HS-5 (cell line): ENCODE results near the gene ANKRD11.

Source experiments
- DNase-seq: peaks from one replicate; pipeline ENCODE4 v3.0.0-alpha.2; 2012; ENCODE audit warnings: low read depth

The ANKRD11 gene

DNA sequence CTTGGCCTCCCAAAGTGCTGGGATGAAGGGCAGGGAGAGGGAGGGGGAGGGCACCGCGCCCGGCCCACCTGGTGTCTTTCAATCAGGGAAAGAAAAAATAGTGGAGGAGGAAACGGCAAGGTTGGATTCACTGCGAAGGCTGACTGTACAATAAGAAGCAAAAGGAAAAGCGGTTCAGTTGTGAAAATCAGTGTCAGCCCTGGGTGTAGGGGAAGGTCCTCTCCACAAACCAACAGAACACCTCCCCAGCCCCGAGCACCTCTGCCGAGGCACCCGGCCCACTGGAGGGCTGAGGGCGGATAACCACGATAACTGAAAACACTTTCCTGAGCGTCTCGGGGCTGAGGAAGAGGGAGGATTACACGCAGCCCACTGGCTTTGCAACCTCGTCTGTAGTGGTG, 16.4 kb upstream of the ANKRD11 start:
- DNase-seq = no peak

DNA sequence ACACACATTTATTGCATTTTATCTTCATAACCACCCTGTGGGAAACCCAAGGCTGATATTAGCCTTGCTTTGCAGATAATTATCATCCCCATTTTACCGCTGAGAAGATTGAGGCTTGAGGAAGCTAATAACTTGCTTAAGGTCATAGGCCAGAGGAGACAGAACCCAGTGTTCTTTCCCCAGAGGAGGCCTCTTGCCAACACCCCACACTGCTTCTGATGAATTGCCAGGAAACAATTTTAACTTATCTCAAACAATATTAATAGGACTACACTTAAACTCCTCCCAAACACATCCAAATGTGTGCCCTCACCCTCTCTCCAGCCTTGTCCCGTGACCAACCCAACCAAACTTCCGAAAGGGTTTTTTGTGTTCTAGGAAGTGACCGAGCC, 15.7 kb upstream of the ANKRD11 start:
- no peak for DNase-seq

DNA sequence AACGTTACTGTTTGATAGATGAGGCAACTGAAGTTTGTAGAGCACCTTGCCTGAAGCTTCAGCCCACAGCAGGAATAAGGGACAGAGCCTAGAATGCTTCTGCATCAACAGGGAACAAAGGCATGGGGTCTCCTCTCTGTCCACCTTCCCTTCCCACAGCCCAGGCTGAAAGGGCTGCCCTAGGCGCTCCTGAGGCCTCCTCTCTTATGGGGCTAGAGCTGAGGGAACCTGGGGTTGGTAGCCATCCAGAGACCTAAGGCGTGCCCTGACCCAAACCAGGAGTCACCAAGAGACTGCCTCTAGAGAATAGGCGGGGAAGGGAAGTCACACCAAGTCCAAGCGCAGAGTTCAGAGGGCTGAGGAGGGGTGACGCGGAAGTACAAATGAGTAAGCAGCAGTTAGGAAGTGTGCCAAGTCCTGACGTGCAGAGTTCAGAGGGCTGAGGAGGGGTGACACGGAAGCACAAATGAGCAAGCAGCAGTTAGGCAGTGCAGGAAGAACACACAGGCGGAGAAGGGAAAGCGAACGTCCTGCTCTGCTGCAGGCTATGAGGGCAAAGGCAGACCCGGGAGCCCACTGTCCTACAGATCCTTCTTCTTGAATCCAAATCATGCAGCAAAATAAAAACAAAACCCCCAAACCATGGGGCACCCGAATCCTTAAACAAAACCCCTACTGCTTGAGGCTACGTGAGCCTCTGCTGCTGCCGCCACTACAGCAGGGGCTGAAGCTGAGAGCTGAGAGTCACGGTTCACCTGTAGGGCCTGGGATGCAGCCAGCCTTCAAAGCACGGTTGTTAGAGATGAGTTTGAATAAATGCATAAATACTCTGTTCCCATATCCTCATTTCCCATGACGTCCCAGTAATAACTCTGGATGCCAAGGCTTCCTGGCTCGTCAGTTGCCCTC, 15.1 kb upstream of the ANKRD11 start:
- DNase-seq = no peak

DNA sequence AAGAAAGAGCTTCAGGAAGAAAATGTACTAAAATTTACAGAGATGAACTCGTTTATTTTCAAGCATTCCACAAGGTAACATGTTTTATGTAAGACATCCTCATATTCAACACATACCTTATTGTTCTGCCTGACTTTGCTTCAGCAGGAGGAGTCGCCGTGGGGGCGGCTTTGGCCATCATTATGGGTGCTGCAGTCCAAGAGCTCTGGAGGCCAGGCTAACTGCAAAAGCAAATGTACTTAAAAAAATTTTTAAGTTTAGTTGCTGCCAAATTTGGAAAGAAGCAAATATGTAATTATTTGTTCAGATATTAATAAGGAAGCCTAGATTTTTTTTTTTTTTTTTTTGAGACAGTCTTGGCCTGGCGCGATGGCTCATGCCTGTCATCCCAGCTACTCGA, 13.7 kb upstream of the ANKRD11 start:
- DNase-seq = no peak

DNA sequence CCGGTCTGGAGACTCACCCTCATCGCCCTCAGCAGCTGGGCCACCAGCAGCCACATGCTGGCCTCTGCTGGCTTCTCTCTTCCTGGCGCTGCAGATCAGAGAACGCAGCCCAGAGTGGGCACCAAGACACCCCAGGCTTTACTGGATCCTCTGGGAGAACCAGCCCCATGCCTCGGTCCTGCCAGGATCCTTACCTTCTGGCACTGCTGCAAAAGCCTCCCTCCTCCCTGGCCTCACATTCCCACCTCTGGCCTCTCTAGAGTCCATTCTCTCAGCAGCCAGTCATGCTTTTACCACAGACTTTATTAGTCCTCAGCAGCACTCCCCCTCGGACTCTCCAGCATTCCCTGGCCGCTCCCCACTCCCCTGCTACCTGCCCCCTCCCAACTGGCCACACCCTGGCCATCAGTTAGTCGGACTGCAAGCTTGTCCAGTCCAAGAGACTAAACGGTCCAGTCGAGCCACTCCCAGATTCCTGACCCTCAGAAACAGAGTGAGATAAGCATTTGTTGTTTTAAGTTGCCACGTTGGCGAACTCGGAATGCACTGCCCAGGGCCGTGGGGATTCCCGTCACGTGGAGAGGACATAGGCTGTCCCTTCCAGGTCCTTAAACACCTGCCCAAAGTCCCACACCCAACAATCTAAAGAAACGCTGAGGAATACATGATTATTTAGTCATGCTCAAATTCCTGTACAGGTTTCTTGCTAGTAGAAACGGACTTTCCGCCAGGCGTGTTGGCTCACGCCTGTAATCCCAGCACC, 11.9 kb upstream of the ANKRD11 start:
- DNase-seq = no peak

DNA sequence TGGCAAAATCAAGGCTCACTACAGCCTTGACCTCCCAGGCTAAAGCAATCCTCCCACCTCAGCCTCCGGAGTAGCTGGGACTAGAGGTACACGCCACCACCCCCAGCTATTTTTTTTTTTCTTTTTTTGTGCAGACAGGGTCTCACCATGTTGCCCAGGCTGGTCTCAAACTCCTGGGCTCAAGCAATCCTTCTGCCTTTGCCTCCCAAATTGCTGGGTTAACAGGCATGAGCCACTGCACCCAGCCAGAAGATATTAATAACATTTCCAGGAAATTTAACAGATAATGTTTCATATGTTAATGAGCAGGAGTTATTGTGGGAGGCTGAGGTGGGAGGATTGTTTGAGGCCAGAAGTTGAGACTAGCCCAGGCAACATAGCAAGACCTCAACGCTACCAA, 9.4 kb upstream of the ANKRD11 start:
- DNase-seq = no peak

DNA sequence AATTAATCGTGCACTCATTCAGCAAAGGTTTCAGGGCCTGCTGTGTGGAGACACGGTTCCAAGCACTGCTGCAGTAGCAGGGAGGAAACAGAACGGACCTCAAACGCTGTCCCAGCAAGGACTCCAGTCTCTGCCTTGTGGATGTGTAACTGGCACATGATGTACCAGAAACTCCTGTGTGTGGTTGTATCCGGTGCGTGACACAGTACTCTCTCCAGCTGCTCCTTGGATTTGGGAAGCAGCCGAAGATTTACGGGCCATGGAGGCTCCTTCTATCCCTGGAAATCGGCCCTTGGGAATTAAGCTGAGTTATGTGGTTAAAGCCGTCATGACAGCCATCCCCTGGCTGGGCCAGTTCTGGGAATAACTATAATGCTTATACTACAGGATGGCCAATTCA, 8.5 kb upstream of the ANKRD11 start:
- DNase-seq = no peak

DNA sequence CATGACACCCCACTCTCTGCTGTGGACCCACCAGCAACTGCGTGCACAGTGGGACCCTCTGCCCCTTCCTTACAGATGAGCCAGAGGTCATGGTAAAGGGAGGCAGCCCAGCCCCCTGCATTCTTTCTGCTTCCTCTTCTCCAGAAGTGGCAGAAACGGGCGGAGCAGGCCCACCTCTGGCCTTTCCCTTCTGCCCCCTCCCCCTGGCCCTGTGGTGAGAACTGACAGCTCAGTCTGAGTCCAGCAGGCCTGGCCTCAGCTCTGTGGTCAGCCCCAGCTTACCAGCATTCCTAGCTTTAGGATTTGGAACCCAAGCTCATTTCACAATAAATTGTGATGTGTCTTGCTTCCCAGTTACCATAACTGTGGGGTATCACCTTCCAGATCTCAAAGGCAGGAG, 4.8 kb upstream of the ANKRD11 start:
- DNase-seq = no peak

DNA sequence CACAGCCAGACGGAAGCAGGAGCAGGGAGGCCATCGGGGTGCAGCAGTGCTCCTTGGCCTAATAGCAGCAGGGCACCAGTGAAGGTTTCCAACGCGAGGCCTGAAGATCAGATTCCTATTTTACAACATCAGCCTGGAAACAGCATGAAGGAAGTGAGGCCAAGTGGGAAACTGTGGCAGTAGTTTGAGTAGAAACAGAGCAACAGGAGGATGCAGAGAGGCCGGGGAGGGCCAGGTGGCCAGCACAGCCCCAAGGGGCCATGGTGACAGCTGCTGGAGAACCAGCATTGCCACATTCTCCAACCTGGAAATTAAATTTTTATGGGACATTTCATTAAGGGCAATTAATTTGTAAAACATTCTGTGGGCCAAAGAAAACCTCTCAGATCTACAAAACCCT, 3.4 kb upstream of the ANKRD11 start:
- DNase-seq = no peak

DNA sequence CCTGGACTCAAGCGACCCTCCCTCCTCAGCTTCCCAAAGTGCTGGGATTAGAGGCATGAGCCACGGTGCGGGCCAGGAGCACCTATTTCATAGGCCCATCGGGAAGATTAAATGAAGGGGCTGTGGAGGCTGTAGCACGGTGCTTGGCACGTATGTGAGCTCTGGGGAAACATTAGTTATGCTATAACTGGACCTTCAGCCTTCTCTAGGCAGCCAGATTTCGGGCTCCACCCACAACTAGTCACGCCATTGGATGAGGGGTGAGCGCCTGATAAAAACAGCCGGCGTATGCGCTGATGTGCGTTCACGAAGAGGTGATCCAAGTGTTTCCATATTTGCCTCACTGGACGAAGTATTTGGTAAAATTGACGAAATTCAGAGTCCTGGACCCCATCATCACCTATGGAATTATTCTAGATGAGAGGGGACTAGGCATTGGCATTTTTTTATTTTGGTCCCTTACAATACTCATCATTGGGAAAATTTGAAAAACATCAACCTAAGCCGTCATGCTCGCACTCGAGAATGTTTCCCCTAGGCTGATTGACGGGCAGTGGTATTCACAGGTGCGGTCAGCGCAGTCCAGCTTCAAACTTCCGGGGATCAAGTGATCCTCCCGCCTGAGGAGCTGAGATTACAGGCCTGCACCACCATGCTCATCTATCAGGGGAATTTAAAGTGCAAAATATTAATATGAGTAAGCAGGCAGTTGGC, 1.8 kb upstream of the ANKRD11 start:
- DNase-seq = no peak

DNA sequence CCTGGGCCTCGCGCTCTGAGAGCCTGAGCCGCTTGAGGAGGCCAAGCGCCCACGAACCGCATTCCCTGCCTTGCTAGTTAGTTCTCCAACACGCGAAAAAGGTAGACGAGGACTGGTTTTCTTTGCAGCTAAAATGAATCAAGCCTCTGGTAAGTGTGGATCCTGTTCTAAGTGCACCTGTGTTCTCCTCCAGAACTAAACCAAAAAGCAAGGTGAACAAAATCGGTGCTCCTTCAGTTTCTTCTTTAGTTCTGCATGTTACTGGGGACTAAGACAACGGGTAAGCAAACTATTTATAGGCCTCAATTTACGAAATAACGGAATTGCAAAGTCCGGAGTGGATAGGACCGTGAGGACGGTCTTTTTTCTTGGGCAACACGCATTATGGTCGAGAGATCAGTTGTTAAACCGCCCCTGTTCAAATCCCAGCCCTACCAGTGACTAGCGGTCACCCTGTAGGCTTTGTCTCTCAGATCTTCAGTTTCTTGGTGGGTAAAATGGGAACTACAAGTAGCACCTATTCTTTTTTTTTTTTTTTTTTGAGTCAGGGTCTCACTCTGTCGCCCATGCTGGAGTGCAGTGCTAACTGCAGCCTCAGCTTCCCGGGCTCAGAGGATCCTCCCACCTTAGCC, 993 bp upstream of the ANKRD11 start:
- DNase-seq = no peak

DNA sequence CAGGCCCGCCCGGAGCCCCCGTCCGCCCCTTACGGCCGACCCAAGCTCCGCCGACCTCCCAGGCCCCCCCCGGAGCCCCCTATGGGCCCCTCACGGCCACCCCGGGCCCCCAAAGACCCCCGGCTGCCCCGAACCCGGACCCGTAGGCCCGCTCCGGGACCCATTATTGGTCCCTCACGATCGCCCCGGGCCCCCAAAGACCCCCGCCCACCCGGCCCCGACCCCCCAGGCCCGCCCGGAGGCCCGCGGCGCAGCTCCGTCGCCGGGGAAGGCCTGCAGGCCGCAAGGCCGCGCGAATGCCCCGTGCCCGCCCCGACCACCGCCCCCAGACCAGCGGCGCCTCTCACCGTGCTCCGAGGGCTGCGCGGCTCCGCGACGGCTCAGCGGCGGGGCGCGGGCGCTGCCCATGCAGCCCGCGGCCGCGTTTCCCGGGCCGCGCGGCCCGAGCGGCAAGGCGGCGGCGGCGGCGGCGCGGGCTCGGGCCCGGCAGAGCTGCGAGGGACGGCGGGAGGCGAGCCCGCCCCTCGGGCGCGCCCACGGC, 393 bp downstream of the ANKRD11 start:
- no peak for DNase-seq

DNA sequence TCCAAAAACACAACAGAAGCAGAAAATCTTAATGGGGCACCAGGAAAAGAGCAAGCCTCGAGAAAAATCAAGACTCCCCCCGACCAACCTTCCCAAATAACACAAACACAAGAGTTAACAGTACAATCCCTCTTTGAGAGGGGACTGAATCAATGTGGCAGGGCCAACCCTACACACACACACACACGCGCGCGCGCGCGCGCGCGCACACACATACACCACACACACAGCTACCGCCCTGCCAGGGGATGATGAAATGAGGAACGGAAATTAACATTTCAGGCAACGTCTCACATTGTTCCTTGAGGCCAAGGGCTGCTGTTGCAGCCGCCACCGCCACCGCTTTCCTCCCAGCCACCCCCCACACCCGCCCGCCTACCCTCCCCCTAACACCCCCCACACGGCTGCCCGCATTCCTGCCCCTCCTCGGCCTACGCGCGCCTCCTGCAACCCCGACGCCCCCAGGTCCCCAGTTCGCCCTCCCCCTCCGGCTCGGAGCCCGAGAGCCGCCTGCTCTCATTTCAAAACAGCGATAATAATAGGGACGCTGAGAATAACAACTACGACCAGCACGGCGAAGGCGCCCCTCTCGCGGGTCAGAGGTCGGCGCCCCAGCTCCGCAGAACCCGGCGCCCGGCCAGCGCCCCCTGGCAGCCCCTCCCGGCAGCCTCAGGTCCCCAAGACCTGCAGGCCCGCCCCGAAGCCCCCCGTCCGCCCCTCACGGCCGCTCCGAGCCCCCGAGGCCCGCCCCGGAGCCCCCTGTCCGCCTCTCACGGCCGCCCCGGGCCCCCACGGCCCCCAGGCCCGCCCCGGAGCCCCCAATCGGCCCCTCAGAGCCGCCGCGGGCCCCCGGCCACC, 1.1 kb downstream of the ANKRD11 start:
- no peak for DNase-seq

DNA sequence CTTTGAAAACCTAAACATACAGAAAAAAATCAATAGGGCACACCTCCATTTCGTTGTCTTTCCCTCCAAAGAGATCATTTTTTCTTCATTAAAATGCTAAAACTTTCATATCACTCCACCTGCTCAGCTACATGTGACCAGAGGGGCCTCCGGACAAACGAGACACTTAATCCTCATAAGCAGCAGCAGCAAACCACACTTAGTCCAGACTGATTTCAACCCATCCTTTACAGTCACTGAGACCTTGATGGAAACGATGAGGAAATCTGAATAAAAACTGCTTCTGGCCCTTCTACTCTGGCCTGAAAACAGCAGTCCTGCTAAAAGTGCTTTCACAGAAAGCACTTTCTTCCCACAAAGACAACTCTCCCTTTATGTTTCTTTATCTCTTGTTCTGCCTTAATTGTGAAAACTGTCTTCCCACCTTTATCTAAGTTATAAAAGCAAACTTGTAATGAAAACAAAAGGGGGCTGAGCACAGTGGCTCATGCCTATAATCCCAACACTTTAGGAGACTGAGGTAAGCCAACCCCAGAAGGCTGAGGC, 4.6 kb downstream of the ANKRD11 start:
- no peak for DNase-seq

DNA sequence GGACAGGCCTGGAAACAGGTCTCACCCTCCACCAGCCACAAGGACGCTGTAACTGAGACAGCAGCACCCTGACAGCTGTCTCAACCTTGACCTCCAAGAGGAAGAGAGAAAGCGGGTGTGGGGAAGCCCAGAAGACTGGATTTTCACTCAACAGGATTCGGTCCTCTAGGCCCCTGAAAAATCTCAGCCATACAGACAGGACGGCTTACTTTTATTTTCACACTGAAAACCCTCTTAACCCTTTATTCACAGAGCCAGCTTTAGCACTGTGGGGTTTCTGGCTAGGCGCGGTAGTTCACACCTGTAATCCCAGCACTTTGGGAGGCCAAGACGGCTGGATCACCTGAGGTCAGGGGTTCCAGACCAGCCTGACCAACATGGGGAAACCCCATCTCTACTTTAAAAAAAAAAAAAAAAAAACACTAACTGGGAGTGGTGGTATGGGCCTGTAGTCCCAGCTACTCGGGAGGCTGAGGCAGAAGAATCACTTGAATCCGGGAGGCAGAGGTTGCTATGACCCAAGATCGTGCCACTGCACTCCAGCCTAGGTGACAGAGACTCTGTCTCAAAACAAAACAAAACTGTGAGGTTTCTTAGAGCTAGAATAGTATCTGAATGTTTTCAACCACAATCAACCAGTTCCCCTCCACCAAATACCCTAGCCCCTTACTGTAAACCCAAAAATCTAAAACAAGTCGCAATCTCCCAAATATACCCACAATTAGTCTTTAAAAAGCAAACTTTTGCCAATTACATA, 5.3 kb downstream of the ANKRD11 start:
- DNase-seq = no peak

DNA sequence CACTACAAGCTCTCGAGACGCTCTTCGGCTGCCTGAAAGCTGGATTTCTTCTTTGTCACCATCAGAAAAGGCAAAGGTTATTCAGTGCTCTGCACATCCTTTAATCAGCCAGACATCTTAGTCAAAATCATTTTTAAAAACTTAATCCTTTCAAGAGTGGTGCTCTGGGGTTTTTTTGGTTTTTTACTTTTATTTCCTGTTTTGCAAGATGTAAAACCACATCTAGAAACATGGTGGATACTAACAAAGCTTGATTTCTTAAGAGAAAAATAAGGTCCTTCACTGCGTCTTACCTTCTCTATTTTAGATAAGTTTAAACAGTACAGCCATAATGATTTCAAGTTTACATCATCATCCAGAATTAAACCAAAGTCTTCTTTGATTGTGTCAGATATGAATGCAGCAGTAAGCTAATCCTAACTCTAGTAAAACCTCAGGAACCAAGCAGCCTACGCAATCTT, 6.3 kb downstream of the ANKRD11 start:
- no peak for DNase-seq

DNA sequence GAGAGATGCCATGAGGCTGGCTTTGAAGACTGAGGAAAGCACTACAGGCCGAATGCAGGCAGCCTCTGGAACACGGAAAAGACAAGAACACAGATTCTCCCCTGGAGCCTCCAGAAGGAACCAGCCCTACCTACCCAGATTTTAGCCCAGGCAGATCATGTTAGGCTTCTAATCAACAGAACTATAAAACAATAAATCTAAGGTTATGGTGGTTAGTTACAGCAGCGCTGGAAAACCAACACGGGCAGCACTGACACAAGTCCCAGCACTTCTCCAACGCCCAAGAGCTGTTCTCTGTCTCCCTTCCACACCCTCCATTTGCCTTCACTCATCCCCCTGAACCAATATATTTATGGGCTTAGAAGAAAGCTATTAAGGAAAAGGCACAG, 7.5 kb downstream of the ANKRD11 start:
- DNase-seq = no peak

DNA sequence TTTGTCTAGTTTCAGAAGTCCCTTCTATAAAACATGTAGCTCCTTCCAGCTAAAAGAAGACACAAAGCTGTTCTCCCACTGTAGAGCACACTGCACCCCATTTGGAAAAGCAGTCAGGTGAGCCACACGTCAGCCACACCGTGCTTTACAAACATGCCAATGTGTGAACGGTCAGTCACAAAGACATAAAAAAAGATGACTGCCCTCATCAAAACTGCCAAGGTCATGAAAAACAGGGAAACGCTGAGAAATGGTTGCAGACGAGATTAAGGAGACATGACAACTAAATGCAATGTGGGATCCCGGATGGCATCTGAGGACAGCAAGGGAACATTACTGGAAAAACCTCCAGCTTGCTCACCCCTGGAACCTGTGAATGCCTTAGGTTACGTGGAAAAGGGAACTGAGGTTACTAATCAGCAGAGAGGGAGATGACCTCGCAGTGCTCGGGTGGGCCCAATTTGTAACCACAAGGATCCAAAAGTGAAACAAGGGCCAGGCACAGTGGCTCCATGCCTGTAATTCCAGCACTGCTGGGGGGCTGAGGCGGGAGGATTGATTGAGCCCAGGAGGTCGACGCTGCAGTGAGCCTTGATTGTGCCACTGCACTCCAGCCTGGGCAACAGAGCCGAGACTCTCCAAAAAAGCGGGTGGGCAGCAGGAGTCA, 8.1 kb downstream of the ANKRD11 start:
- DNase-seq = no peak

DNA sequence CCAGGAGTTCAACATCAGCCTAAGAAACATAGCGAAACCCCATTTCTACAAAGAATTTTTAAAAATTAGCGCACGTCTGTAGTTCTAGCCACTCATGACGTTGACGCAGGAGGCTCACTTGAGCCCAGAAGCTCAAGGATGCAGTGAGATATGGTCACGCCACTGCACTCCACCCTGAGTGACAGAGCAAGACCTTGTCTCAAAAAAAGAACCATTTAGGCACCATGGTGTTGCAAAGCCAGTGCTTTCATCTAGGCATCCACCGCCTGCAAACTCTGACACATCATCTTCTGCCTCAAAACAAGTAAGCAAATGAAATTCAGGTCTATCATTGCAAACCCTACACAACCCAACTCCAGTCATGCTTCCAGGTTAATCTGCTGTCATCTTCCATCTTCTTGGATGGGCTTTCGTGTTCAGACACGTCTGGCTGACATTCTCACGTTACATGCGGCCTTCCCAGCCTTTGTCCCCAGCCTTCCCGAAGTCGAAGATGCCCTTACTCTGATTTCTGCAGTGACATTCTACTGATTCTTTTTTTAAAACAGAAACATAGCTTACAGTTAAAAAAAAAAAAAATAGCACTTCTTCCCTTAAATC, 8.9 kb downstream of the ANKRD11 start:
- no peak for DNase-seq
